Neural cell (in vitro differentiated cells): ENCODE measurements around the gene HSP90AA1.
"Not testable (repeated sequence)": the region's sequence is repeated elsewhere in the genome, so short reads cannot be mapped to it uniquely, and the experiment has no call there.

Experiments used
- EP300 ChIP-seq: fragments of 450-650 bp; conservative IDR thresholded peaks from 2 replicates; pipeline ENCODE4 v1.6.1; 2014; ENCODE audit warnings: antibody characterized with exemption, mild to moderate bottlenecking, moderate library complexity; ENCODE audit not compliant: poor library complexity, severe bottlenecking
- EZH2 ChIP-seq: fragments of 200-600, 300-800 bp; shearing (Covaris generic), sonication (generic); IDR thresholded peaks from 2 replicates; pipeline ENCODE4 v1.6.1; 2014; ENCODE audit warnings: antibody characterized with exemption, low read length, borderline replicate concordance, mild to moderate bottlenecking; ENCODE audit not compliant: insufficient read depth, poor library complexity, severe bottlenecking
- POLR2AphosphoS5 ChIP-seq: IDR thresholded peaks from 2 replicates; pipeline ENCODE4 v1.6.1; 2012
- RAD21 ChIP-seq: fragments of 450-650 bp; conservative IDR thresholded peaks from 2 replicates; pipeline ENCODE4 v1.6.1; 2014; ENCODE audit warnings: antibody characterized with exemption, mild to moderate bottlenecking, moderate library complexity
- SMC3 ChIP-seq: fragments of 450-650 bp; conservative IDR thresholded peaks from 2 replicates; pipeline ENCODE4 v1.6.1; 2014; ENCODE audit warnings: antibody characterized with exemption, mild to moderate bottlenecking, moderate library complexity; ENCODE audit not compliant: poor library complexity
- TAF1 ChIP-seq: IDR thresholded peaks from 2 replicates; pipeline ENCODE4 v1.6.1; 2012; ENCODE audit warnings: low read depth
- TF ChIP-seq, protein P1 (sequence below): fragments of 450-650 bp; IDR thresholded peaks from 2 replicates; pipeline ENCODE4 v1.5.1; 2014; ENCODE audit warnings: antibody characterized with exemption, mild to moderate bottlenecking, moderate library complexity; ENCODE audit not compliant: poor library complexity, severe bottlenecking

GRCh38 chr14:102135456-102135855 is 48.6 kb upstream of the HSP90AA1 start:
- not testable (repeated sequence) for TF ChIP-seq EZH2, EP300, POLR2AphosphoS5, TAF1, SMC3, RAD21
- TF ChIP-seq, protein P1, sequence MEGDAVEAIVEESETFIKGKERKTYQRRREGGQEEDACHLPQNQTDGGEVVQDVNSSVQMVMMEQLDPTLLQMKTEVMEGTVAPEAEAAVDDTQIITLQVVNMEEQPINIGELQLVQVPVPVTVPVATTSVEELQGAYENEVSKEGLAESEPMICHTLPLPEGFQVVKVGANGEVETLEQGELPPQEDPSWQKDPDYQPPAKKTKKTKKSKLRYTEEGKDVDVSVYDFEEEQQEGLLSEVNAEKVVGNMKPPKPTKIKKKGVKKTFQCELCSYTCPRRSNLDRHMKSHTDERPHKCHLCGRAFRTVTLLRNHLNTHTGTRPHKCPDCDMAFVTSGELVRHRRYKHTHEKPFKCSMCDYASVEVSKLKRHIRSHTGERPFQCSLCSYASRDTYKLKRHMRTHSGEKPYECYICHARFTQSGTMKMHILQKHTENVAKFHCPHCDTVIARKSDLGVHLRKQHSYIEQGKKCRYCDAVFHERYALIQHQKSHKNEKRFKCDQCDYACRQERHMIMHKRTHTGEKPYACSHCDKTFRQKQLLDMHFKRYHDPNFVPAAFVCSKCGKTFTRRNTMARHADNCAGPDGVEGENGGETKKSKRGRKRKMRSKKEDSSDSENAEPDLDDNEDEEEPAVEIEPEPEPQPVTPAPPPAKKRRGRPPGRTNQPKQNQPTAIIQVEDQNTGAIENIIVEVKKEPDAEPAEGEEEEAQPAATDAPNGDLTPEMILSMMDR = not testable (repeated sequence)
